ENCODE measurements around the gene SOX5. TPM values are rescaled to one million over a fixed set of nuclear protein-coding genes. Genes with fewer than 3 reads are reported as not detected.

SOX5 gene
- total RNA-seq, 1 experiment from 2014 or later, result 0.52 TPM

- TF ChIP-seq CTCF (IDR thresholded peaks at IDR 0.05 in 2 of 3, conservative IDR thresholded peaks at IDR 0.05 in 1 of 3; ENCODE audit: borderline replicate concordance in 1 of 3, insufficient read depth in 1 of 3, low read depth in 2 of 3, low read length in 2 of 3), result no peak
- TF ChIP-seq EZH2phosphoT487 (IDR thresholded peaks at IDR 0.05; ENCODE audit: borderline replicate concordance), result no peak
- no peak for TF ChIP-seq SRF (IDR thresholded peaks at IDR 0.05; ENCODE audit: low read depth)
Measured at GRCh38 chr12:23760495-23760894, 189.0 kb downstream of the SOX5 start (continued).

- Histone ChIP-seq H3K79me2 (ENCODE audit: insufficient read depth, low read length) (no peaks in the 10 kb centered on the region), H3K27ac (ENCODE audit: low read depth, low read length) (no peak overlapping the region), H2AFZ (ENCODE audit: low read depth, low read length, poor library complexity, severe bottlenecking) (no peak overlapping the region), H3K4me1 (ENCODE audit: control insufficient read depth in 1 of 2, insufficient read depth in 2 of 2, low read length in 2 of 2) (no peaks in the 10 kb centered on the region), H4K20me1 (ENCODE audit: insufficient read depth) (no peaks in the 10 kb centered on the region), H3K4me3 (replicated peaks in 1 of 2; ENCODE audit: low read depth in 1 of 2, low read length in 2 of 2) (no peak overlapping the region), H3K9ac (ENCODE audit: low read length) (no peak overlapping the region), H3K36me3 (ENCODE audit: control insufficient read depth in 1 of 2, insufficient read depth in 2 of 2, low read length in 2 of 2) (no peaks in the 10 kb centered on the region), H3K9me2 (ENCODE audit: insufficient read depth) (no peaks in the 10 kb centered on the region), H3K9me3 (ENCODE audit: control insufficient read depth in 1 of 2, insufficient read depth in 1 of 2, low read depth in 1 of 2, low read length in 2 of 2) (peaks cover 3 to 20% of the 10 kb centered on the region in 2 experiments; a peak in 2 of 4 replicates), H3K4me2 (ENCODE audit: low read length) (no peak overlapping the region), H3K27me3 (ENCODE audit: insufficient read depth, low read length) (no peaks in the 10 kb centered on the region)
- no peak for ATAC-seq
- intact Hi-C loops (cut with micrococcal nuclease), result no loop called here
- TF ChIP-seq, protein P1, sequence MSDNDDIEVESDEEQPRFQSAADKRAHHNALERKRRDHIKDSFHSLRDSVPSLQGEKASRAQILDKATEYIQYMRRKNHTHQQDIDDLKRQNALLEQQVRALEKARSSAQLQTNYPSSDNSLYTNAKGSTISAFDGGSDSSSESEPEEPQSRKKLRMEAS (IDR thresholded peaks at IDR 0.05), result no peak
- no peak for TF ChIP-seq ZFX (IDR thresholded peaks at IDR 0.05)
- no peak for TF ChIP-seq POLR2A (IDR thresholded peaks at IDR 0.05; ENCODE audit: borderline replicate concordance, extremely low read depth, insufficient read depth, insufficient read length)
- TF ChIP-seq ELF1 (IDR thresholded peaks at IDR 0.05; ENCODE audit: borderline replicate concordance, low read depth), result no peak
- TF ChIP-seq REST (IDR thresholded peaks at IDR 0.05; ENCODE audit: low read depth), result no peak
- no peak for TF ChIP-seq POLR2AphosphoS5 (IDR thresholded peaks at IDR 0.05; ENCODE audit: low read depth, low read length)
- no peak for TF ChIP-seq FOSL1 (IDR thresholded peaks at IDR 0.05; ENCODE audit: low read depth)
- ChIA-PET RAD21 (ENCODE audit: low non-redundant PET in 1 of 2, low total read pairs in 2 of 2, uncharacterized antibody in 2 of 2, unreplicated experiment in 2 of 2) (no interaction called here), POLR2A (no interaction called here), CTCF (no interaction called here)
- DNase-seq (ENCODE audit: low read depth, low spot score), result no peak
- no TSS peak for BruUV-seq (replicated peaks)
Measured at GRCh38 chr12:23758608-23759007, 190.9 kb downstream of the SOX5 start.
